GM12865 (cell line): ENCODE results near the gene ZNF248.

Source experiments
- DNase-seq: peaks from one replicate; pipeline ENCODE4 v3.0.0; 2010; ENCODE audit warnings: low read depth
- H3K4me3 ChIP-seq: 2 replicates; pipeline ENCODE4 v1.5.1; 2011; ENCODE audit warnings: mild to moderate bottlenecking, low read depth, low read length, control low read depth
- CTCF ChIP-seq: IDR thresholded peaks from 2 replicates; pipeline ENCODE4 v1.5.1; 2011; ENCODE audit warnings: low read length, control low read depth, low read depth, inconsistent platforms; ENCODE audit not compliant: insufficient read depth; ENCODE audit errors: missing control alignments

ZNF248 gene

GRCh38 chr10:37872283-37872682 lies 14.9 kb upstream of the ZNF248 start:
- DNase-seq: no peak
- no peak for TF ChIP-seq CTCF
- H3K4me3 ChIP-seq: no peak overlapping the region

GRCh38 chr10:37871568-37872251 lies 14.3 kb upstream of the ZNF248 start:
- H3K4me3 ChIP-seq: no peak overlapping the region
- no peak for DNase-seq
- TF ChIP-seq CTCF: no peak

DNA sequence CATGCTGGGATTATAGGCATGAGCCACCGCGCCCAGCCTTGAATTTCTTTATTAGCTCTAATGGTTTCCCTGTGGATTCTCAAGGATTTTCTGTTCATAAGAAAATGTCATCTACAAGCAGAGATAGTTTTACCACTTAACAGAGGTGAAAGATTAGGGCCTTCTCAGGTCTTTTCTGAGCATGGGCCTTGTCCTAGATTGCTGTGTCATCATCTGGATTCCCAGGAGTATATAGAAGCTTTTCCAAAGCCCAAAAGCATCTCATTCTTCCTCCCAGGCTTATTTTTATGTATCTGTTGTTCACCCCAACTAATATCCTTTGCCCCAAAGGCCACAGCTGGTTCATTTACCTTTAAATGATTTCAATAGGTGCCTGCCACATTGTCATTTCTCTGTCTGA lies 13.7 kb upstream of the ZNF248 start:
- no peak for DNase-seq
- TF ChIP-seq CTCF: no peak
- H3K4me3 ChIP-seq: no peak overlapping the region

GRCh38 chr10:37868796-37869195 lies 11.4 kb upstream of the ZNF248 start:
- no peak for TF ChIP-seq CTCF
- no peak for DNase-seq
- H3K4me3 ChIP-seq: no peak overlapping the region

- DNase-seq: peak; percentile 52
- no peak overlapping the region for H3K4me3 ChIP-seq
- no peak for TF ChIP-seq CTCF
These were observed 8.8 kb upstream of the ZNF248 start for GRCh38 chr10:37865957-37866803.

GRCh38 chr10:37865264-37865663 lies 7.9 kb upstream of the ZNF248 start:
- no peak overlapping the region for H3K4me3 ChIP-seq
- no peak for DNase-seq
- no peak for TF ChIP-seq CTCF
